Panc1 (cell line): ENCODE measurements around the gene CDKAL1. TPM values are rescaled to one million over a fixed set of nuclear protein-coding genes. Genes with fewer than 3 reads are reported as not detected.

Experiments
- ATAC-seq: fragments of 200-7000 bp; cut with Tn5 transposase; 2 replicates; pipeline ENCODE4 v1.9.1; 2020; ENCODE audit warnings: mild to moderate bottlenecking, moderate library complexity
- BruUV-seq: library from RNA; stranded (reverse); fragments of 400-500 nt; replicated peaks from 2 replicates; lab custom pipeline; 2021; lab: Mats Ljungman, UMichigan
- CTCF ChIA-PET: fragments of 300-600 bp; sonication (Branson Sonifier 250); formaldehyde crosslinking; loops from one replicate; lab custom pipeline; 2022; ENCODE audit warnings: antibody characterized with exemption; lab: Charles Lee
- POLR2A ChIA-PET: fragments of 300-600 bp; sonication (Branson Sonifier 250); formaldehyde crosslinking; loops from one replicate; lab custom pipeline; 2022; ENCODE audit warnings: antibody characterized with exemption; lab: Charles Lee
- DNase-seq: peaks from one replicate; pipeline ENCODE4 v3.0.0-alpha.2; 2010; ENCODE audit warnings: low read depth, low spot score
- H3K27ac ChIP-seq: 2 replicates; pipeline ENCODE4 v1.5.1; 2011; ENCODE audit warnings: mild to moderate bottlenecking, low read length, inconsistent platforms
- H3K27me3 ChIP-seq: fragments of 200-500 bp; sonication (Bioruptor generic); 2 replicates; pipeline ENCODE4 v1.6.0; 2014; ENCODE audit warnings: low read length, inconsistent platforms; ENCODE audit not compliant: control insufficient read depth, insufficient read depth
- H3K36me3 ChIP-seq: fragments of 200-500 bp; sonication (Bioruptor generic); 2 replicates; pipeline ENCODE4 v1.5.1; 2014; ENCODE audit warnings: inconsistent platforms, mild to moderate bottlenecking, low read length, moderate library complexity; ENCODE audit not compliant: control insufficient read depth, insufficient read depth
- H3K4me1 ChIP-seq: 2 replicates; pipeline ENCODE4 v1.5.1; 2011; ENCODE audit warnings: inconsistent platforms, mild to moderate bottlenecking, low read length, moderate library complexity; ENCODE audit not compliant: control insufficient read depth, insufficient read depth
- H3K4me3 ChIP-seq, 2 experiments: 2 replicates each; pipeline ENCODE4 v1.5.1; 2011 to 2012; ENCODE audit warnings: low read depth in 2 of 2, low read length in 2 of 2, mild to moderate bottlenecking in 2 of 2, inconsistent platforms in 1 of 2, moderate library complexity in 1 of 2
- H3K9me3 ChIP-seq: fragments of 200-500 bp; sonication (Bioruptor generic); 2 replicates; pipeline ENCODE4 v1.5.1; 2014; ENCODE audit warnings: low read depth, mild to moderate bottlenecking, inconsistent platforms, low read length, moderate library complexity; ENCODE audit not compliant: control insufficient read depth, insufficient read depth
- POLR2AphosphoS5 ChIP-seq: IDR thresholded peaks from 2 replicates; pipeline ENCODE4 v1.6.1; 2012; ENCODE audit warnings: mild to moderate bottlenecking, low read depth, low read length, moderate library complexity
- SIN3A ChIP-seq: IDR thresholded peaks from 2 replicates; pipeline ENCODE4 v1.6.1; 2012; ENCODE audit warnings: low read depth, mild to moderate bottlenecking, low read length, moderate library complexity, borderline replicate concordance; ENCODE audit not compliant: insufficient read depth
- TCF7L2 ChIP-seq: IDR thresholded peaks from 2 replicates; pipeline ENCODE4 v1.6.1; 2011; ENCODE audit warnings: mild to moderate bottlenecking, low read depth, low read length, inconsistent platforms
- in situ Hi-C: cut with HindIII; loops from 2 replicates; pipeline ENCODE4 v1.10.0; 2016; ENCODE audit warnings: low sequenced_read_pairs, low pct_unique_long_range_greater_than_20kb
- intact Hi-C: fragments of 100-400 bp; cut with micrococcal nuclease; formaldehyde crosslinking; loops from one replicate; pipeline ENCODE4 v1.10.0; 2022; ENCODE audit not compliant: unreplicated experiment
- total RNA-seq: library from RNA; stranded (reverse); gene quantifications from one replicate; pipeline ENCODE4 v1.2.1, GENCODE V29; 2021; ENCODE audit not compliant: unreplicated experiment
- TF ChIP-seq, protein P1 (sequence below): fragments of 450-650 bp; IDR thresholded peaks from 2 replicates; pipeline ENCODE4 v1.5.1; 2017; ENCODE audit warnings: mild to moderate bottlenecking
- TF ChIP-seq, protein P2 (sequence below), 2 experiments: IDR thresholded peaks; 2 replicates each; pipeline ENCODE4 v1.6.1; 2011 to 2012; ENCODE audit warnings: low read depth in 2 of 2, control low read depth in 1 of 2, low read length in 1 of 2, mild to moderate bottlenecking in 1 of 2, moderate library complexity in 1 of 2; ENCODE audit not compliant: insufficient read depth in 1 of 2

CDKAL1 gene
- total RNA-seq, 1 experiment from 2014 or later, result 14.5 TPM

DNA sequence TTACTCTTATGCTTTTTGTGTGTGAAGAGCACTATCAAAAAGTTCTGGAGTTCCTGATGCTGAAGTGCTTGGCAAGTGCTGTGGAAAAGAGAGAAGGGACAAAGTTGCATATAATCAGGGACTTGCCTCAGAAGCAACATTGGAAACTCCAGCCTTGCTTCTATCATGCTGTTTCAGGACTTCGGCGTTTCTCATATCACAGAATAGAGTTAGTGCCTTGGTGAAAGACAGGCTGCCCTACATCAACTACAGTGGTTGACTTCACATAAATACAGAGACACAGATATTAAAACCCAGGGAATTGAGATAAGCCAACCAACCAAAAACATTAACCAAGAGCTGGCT lies 36.2 kb upstream of the CDKAL1 start:
- ATAC-seq (no peak), DNase-seq (no peak)
- in situ Hi-C loops, result no loop called here
- H3K27me3 ChIP-seq, result no peaks in the 10 kb centered on the region
- H3K9me3 ChIP-seq, result no peaks in the 10 kb centered on the region
- TF ChIP-seq POLR2AphosphoS5 (no peak), SIN3A (no peak), TCF7L2 (no peak)
- TF ChIP-seq, protein P1, sequence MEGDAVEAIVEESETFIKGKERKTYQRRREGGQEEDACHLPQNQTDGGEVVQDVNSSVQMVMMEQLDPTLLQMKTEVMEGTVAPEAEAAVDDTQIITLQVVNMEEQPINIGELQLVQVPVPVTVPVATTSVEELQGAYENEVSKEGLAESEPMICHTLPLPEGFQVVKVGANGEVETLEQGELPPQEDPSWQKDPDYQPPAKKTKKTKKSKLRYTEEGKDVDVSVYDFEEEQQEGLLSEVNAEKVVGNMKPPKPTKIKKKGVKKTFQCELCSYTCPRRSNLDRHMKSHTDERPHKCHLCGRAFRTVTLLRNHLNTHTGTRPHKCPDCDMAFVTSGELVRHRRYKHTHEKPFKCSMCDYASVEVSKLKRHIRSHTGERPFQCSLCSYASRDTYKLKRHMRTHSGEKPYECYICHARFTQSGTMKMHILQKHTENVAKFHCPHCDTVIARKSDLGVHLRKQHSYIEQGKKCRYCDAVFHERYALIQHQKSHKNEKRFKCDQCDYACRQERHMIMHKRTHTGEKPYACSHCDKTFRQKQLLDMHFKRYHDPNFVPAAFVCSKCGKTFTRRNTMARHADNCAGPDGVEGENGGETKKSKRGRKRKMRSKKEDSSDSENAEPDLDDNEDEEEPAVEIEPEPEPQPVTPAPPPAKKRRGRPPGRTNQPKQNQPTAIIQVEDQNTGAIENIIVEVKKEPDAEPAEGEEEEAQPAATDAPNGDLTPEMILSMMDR, result no peak
- TF ChIP-seq, protein P2, sequence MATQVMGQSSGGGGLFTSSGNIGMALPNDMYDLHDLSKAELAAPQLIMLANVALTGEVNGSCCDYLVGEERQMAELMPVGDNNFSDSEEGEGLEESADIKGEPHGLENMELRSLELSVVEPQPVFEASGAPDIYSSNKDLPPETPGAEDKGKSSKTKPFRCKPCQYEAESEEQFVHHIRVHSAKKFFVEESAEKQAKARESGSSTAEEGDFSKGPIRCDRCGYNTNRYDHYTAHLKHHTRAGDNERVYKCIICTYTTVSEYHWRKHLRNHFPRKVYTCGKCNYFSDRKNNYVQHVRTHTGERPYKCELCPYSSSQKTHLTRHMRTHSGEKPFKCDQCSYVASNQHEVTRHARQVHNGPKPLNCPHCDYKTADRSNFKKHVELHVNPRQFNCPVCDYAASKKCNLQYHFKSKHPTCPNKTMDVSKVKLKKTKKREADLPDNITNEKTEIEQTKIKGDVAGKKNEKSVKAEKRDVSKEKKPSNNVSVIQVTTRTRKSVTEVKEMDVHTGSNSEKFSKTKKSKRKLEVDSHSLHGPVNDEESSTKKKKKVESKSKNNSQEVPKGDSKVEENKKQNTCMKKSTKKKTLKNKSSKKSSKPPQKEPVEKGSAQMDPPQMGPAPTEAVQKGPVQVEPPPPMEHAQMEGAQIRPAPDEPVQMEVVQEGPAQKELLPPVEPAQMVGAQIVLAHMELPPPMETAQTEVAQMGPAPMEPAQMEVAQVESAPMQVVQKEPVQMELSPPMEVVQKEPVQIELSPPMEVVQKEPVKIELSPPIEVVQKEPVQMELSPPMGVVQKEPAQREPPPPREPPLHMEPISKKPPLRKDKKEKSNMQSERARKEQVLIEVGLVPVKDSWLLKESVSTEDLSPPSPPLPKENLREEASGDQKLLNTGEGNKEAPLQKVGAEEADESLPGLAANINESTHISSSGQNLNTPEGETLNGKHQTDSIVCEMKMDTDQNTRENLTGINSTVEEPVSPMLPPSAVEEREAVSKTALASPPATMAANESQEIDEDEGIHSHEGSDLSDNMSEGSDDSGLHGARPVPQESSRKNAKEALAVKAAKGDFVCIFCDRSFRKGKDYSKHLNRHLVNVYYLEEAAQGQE (IDR thresholded peaks at IDR 0.05; ENCODE audit: insufficient read depth in 1 of 2, low read depth in 2 of 2, low read length in 1 of 2), result no peak
- no peaks in the 10 kb centered on the region for H3K36me3 ChIP-seq
- H3K27ac ChIP-seq, result no peak overlapping the region
- ChIA-PET CTCF (interaction anchor here (0.7 kb wide), 1 partner anchor 93 kb away, joined by 3 read pairs; no protein-coding TSS in a partner anchor), POLR2A (no interaction called here)
- H3K4me1 ChIP-seq, result no peaks in the 10 kb centered on the region
- H3K4me3 ChIP-seq, result no peak overlapping the region
- BruUV-seq, result no TSS peak
- intact Hi-C loops, result no loop called here

DNA sequence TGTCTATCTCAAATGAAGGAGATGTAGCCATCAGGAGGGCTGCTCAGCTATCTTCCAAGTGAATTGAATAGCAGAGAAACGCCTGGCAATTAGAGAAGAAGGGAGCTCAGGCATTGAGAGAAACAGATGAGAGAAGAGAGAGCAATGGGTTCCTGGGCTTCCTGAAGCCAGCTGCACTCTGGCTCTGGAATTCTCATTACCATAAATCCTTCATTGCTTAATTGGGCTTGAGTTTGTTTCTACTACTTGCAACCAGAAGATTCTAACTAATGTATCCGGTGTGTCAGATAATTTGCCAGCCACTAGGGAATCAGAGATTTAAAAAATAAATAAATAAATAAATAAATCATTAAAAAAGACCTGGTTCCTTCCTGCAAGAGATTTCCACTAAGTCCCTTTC lies 25.0 kb upstream of the CDKAL1 start:
- Histone ChIP-seq H3K4me1 (no peaks in the 10 kb centered on the region), H3K27ac (no peak overlapping the region), H3K27me3 (no peaks in the 10 kb centered on the region), H3K9me3 (no peaks in the 10 kb centered on the region), H3K4me3 (no peak overlapping the region), H3K36me3 (no peaks in the 10 kb centered on the region)
- ATAC-seq (no peak), DNase-seq (no peak)
- intact Hi-C loops (no loop called here), in situ Hi-C loops (no loop called here)
- TF ChIP-seq, protein P2 (IDR thresholded peaks at IDR 0.05; ENCODE audit: insufficient read depth in 1 of 2, low read depth in 2 of 2, low read length in 1 of 2), result no peak
- TF ChIP-seq SIN3A (no peak), POLR2AphosphoS5 (no peak), TCF7L2 (no peak)
- TF ChIP-seq, protein P1, result no peak
- POLR2A ChIA-PET, result no interaction called here
- BruUV-seq, result no TSS peak
- CTCF ChIA-PET, result no interaction called here
